K562 (cell line): ENCODE measurements around the gene FBXO44. TPM values are rescaled to one million over a fixed set of nuclear protein-coding genes. Genes with fewer than 3 reads are reported as not detected.
A peak's percentile ranks its signal among the peaks of the same experiment; 100 is the strongest.

ENCODE experiments used
- ATAC-seq: fragments of 200-7000 bp; cut with Tn5 transposase; 3 replicates; pipeline ENCODE4 v1.9.1; 2020; ENCODE audit warnings: moderate library complexity
- BruUV-seq: library from RNA; stranded (reverse); fragments of 400-500 nt; replicated peaks from 2 replicates; lab custom pipeline; 2021; lab: Mats Ljungman, UMichigan
- CTCF ChIA-PET: fragments of 300-600 bp; formaldehyde crosslinking; extraction: SDS; loops from one replicate; lab custom pipeline; 2021; ENCODE audit warnings: low intra/inter-chr PET ratio; lab: Yijun Ruan, JAX
- POLR2A ChIA-PET: fragments of 300-600, 350-650 bp; sonication (Branson Sonifier 250); formaldehyde crosslinking; extraction: SDS; loops from one replicate; lab custom pipeline; 2021; ENCODE audit warnings: antibody characterized with exemption, inconsistent platforms; lab: Yijun Ruan, JAX
- DNase-seq, 4 experiments: peaks; one replicate each; pipeline versions ENCODE4 v3.0.0 to v3.0.0-alpha.2; 2011 to 2018; ENCODE audit warnings: low spot score in 3 of 4, mixed read lengths in 3 of 4; ENCODE audit errors: extremely low read depth in 1 of 4
- FAIRE-seq: peaks from 2 replicates; lab custom pipeline; 2011; peaks lifted over from hg19 to GRCh38; lab: Jason Lieb, UNC
- H2AFZ ChIP-seq: 2 replicates; pipeline ENCODE4 v1.6.0; 2011; ENCODE audit warnings: low read depth, low read length, control low read depth, inconsistent platforms
- H3K27ac ChIP-seq: fragments of 200-600 bp; 3 replicates; pipeline ENCODE4 v1.8.0; 2011; ENCODE audit warnings: low read depth, mild to moderate bottlenecking, control low read depth, inconsistent platforms, low read length, moderate library complexity, mixed read lengths; ENCODE audit errors: extremely low read depth
- H3K27me3 ChIP-seq, 2 experiments: fragments of 300-600 bp in 1 of 2; 2 replicates in 1 of 2; 3 replicates in 1 of 2; pipeline versions ENCODE4 v1.6.0 to v1.8.0; 2011; ENCODE audit warnings: inconsistent platforms in 2 of 2, low read length in 2 of 2, mild to moderate bottlenecking in 1 of 2, mixed read lengths in 1 of 2, moderate library complexity in 1 of 2; ENCODE audit not compliant: control insufficient read depth in 2 of 2, insufficient read depth in 2 of 2
- H3K36me3 ChIP-seq: fragments of 300-600 bp; 3 replicates; pipeline ENCODE4 v1.8.0; 2011; ENCODE audit warnings: mild to moderate bottlenecking, low read length, inconsistent platforms; ENCODE audit not compliant: control insufficient read depth, insufficient read depth
- H3K4me1 ChIP-seq, 2 experiments: fragments of 200-600 bp in 1 of 2; replicated peaks in 1 of 2; 2 replicates in 1 of 2; 3 replicates in 1 of 2; pipeline versions ENCODE4 v1.5.1 to v1.8.0; 2011; ENCODE audit warnings: inconsistent platforms in 2 of 2, low read length in 2 of 2, mild to moderate bottlenecking in 1 of 2, mixed read lengths in 1 of 2, moderate library complexity in 1 of 2; ENCODE audit not compliant: control insufficient read depth in 2 of 2, insufficient read depth in 2 of 2
- H3K4me2 ChIP-seq: 2 replicates; pipeline ENCODE4 v1.6.1; 2011; ENCODE audit warnings: low read length, control low read depth, inconsistent platforms, mixed read lengths; ENCODE audit not compliant: insufficient read depth
- H3K4me3 ChIP-seq: fragments of 200-600 bp; sonication (generic), shearing (Covaris generic); 2 replicates; pipeline ENCODE4 v1.5.1; 2016; ENCODE audit warnings: control low read depth, inconsistent platforms
- H3K79me2 ChIP-seq: fragments of 200-600 bp; 3 replicates; pipeline ENCODE4 v1.8.0; 2011; ENCODE audit warnings: low read length, inconsistent platforms; ENCODE audit not compliant: control insufficient read depth, insufficient read depth
- H3K9ac ChIP-seq, 2 experiments: 2 replicates each; pipeline versions ENCODE4 v1.6.0 to v1.6.1; 2011; ENCODE audit warnings: low read depth in 2 of 2, low read length in 2 of 2, control low read depth in 1 of 2, inconsistent platforms in 1 of 2, mild to moderate bottlenecking in 1 of 2, mixed read lengths in 1 of 2; ENCODE audit not compliant: insufficient read depth in 1 of 2
- H3K9me1 ChIP-seq: one replicate; pipeline ENCODE4 v1.6.0; 2011; ENCODE audit warnings: inconsistent platforms, mild to moderate bottlenecking, low read length, moderate library complexity; ENCODE audit not compliant: control insufficient read depth, insufficient read depth
- H3K9me3 ChIP-seq: replicated peaks from 2 replicates; pipeline ENCODE4 v1.5.1; 2011; ENCODE audit warnings: low read depth, low read length, inconsistent platforms; ENCODE audit not compliant: control insufficient read depth, insufficient read depth
- H4K20me1 ChIP-seq: replicated peaks from 2 replicates; pipeline ENCODE4 v1.6.1; 2011; ENCODE audit warnings: low read length, inconsistent platforms, mixed read lengths; ENCODE audit not compliant: control insufficient read depth, insufficient read depth
- ATF2 ChIP-seq: sonication (generic); formaldehyde crosslinking; IDR thresholded peaks from 2 replicates; pipeline ENCODE4 v1.8.1; 2022; ENCODE audit warnings: missing genetic modification reagents
- E2F6 ChIP-seq, 2 experiments: IDR thresholded peaks; 2 replicates each; pipeline ENCODE4 v1.6.1; 2011; ENCODE audit warnings: borderline replicate concordance in 1 of 2, control low read depth in 1 of 2, low read depth in 1 of 2, low read length in 1 of 2, mild to moderate bottlenecking in 1 of 2, mixed read lengths in 1 of 2, moderate library complexity in 1 of 2; ENCODE audit not compliant: insufficient read depth in 1 of 2, insufficient read length in 1 of 2, poor library complexity in 1 of 2, severe bottlenecking in 1 of 2; ENCODE audit errors: extremely low read depth in 1 of 2
- FOXP4 ChIP-seq: sonication (generic); formaldehyde crosslinking; IDR thresholded peaks from 2 replicates; pipeline ENCODE4 v1.8.0; 2022; ENCODE audit warnings: mild to moderate bottlenecking, missing genetic modification reagents, borderline replicate concordance
- PHB ChIP-seq: fragments of 250-450 bp; sonication (Bioruptor Pico); IDR thresholded peaks from 2 replicates; pipeline ENCODE4 v1.5.0; 2021
- PML ChIP-seq: IDR thresholded peaks from 2 replicates; pipeline ENCODE4 v1.6.1; 2012; ENCODE audit warnings: low read length, inconsistent platforms
- SUPT5H ChIP-seq: fragments of 450-650 bp; IDR thresholded peaks from 2 replicates; pipeline ENCODE4 v1.6.1; 2016
- USF1 ChIP-seq: sonication (generic); formaldehyde crosslinking; IDR thresholded peaks from 2 replicates; pipeline ENCODE4 v1.9.0; 2022; ENCODE audit warnings: mild to moderate bottlenecking, missing genetic modification reagents
- ZBTB26 ChIP-seq: fragments of 450-650 bp; formaldehyde crosslinking; IDR thresholded peaks from 2 replicates; pipeline ENCODE4 v1.4.0; 2022; ENCODE audit warnings: missing genetic modification characterization
- ZBTB7A ChIP-seq: IDR thresholded peaks from 2 replicates; pipeline ENCODE4 v1.6.1; 2011; ENCODE audit warnings: low read depth, mild to moderate bottlenecking, low read length, moderate library complexity, borderline replicate concordance; ENCODE audit not compliant: control insufficient read depth
- ZNF347 ChIP-seq: fragments of 450-650 bp; formaldehyde crosslinking; IDR thresholded peaks from 2 replicates; pipeline ENCODE4 v1.4.0; 2020; ENCODE audit warnings: low read depth, mild to moderate bottlenecking, moderate library complexity
- ZNF444 ChIP-seq: fragments of 250-450 bp; sonication (Bioruptor Pico); IDR thresholded peaks from 2 replicates; pipeline ENCODE4 v1.4.0; 2020; ENCODE audit warnings: mild to moderate bottlenecking, moderate library complexity
- WGBS: fragments of 100-300 bp; shearing (Covaris generic); methylation state at CpG from one replicate; pipeline ENCODE4 v1.1.6; 2016; ENCODE audit warnings: low coverage, mixed read lengths; ENCODE audit not compliant: insufficient coverage; ENCODE audit errors: missing lambda C conversion rate; 5-methylcytosine and 5-hydroxymethylcytosine counted together
- in situ Hi-C: fragments of 300-500 bp; cut with MboI; formaldehyde crosslinking; loops from 4 replicates; pipeline ENCODE4 v1.15.0; 2018; ENCODE audit warnings: inconsistent platforms, mixed read lengths
- intact Hi-C: fragments of 100-400 bp; cut with micrococcal nuclease; formaldehyde crosslinking; loops from 2 replicates; pipeline ENCODE4 v1.14.2; 2022
- polyA plus RNA-seq, 8 experiments: library from polyadenylated mRNA; depleted of rRNA in 4 of 8; stranded (reverse) in 5 of 8; unstranded in 3 of 8; fragments of >200 nt; fragmentation: Nextera tagmentation in 2 of 8; fragmentation: Illumina TruSeq in 1 of 8; extraction: Ambion mirVana in 2 of 8; extraction: Trizol in 1 of 8; gene quantifications; 2 replicates each; pipeline versions ENCODE4 v1.2.1 to v1.2.3, GENCODE V29; 2011 to 2014; ENCODE audit warnings: inconsistent platforms in 1 of 8, missing spikeins in 1 of 8
- total RNA-seq, 7 experiments: library from RNA; depleted of rRNA in 6 of 7; stranded (reverse); fragments of >200 nt in 6 of 7; fragmentation: Illumina TruSeq in 2 of 7; extraction: Trizol in 2 of 7; gene quantifications; 2 replicates each; pipeline versions ENCODE4 v1.2.1 to v1.2.3, GENCODE V29; 2011 to 2021; ENCODE audit warnings: low replicate concordance in 1 of 7

Gene FBXO44
- total and polyA plus RNA-seq, 9 of the 15 experiments (the other 6 are each of a cell fraction or from before 2014, with no cell fraction given): 0.69 to 20.9 (median 6.7) TPM

- intact Hi-C loops: no loop called here
- Histone ChIP-seq H3K9me3 (no peaks in the 10 kb centered on the region), H2AFZ (peak overlapping the region; percentile 84), H3K4me3 (peak overlapping the region; percentile 99), H3K79me2 (peaks cover 22% of the 10 kb centered on the region), H3K27ac (peak overlapping the region; percentile 93), H3K4me2 (peak overlapping the region; percentile 92), H3K4me1 (peaks cover 11 to 34% of the 10 kb centered on the region in 2 experiments), H3K36me3 (peaks cover 39% of the 10 kb centered on the region), H3K27me3 (no peaks in the 10 kb centered on the region), H3K9me1 (peaks cover 4% of the 10 kb centered on the region), H3K9ac (peak overlapping the region; percentile 86 to 95), H4K20me1 (no peaks in the 10 kb centered on the region; the same call in 1 of the 2 replicates)
- 6% methylated on average over 55 of the region's 65 CpGs for WGBS
- TSS peak; percentile 52 for BruUV-seq
- in situ Hi-C loops: no loop called here
- peak in 2 of 4 experiments; percentile 62 to 64 for DNase-seq
- peak; percentile 61 for ATAC-seq
- no peak for FAIRE-seq
- ChIA-PET CTCF (no interaction called here), POLR2A (interaction anchor here (0.5 to 3.3 kb wide), 7 partner anchors 8 to 230 kb away, joined by 3 to 40 read pairs (median 4); no protein-coding TSS in a partner anchor)
- TF ChIP-seq ZNF444 (CRISPR knock-in tag): no peak
- TF ChIP-seq ZNF347 (CRISPR knock-in tag): no peak
- TF ChIP-seq SUPT5H: peak; percentile 84; the same call in 1 of the 2 replicates
- TF ChIP-seq ZBTB26 (CRISPR knock-in tag): 0 out of 2 replicates have a peak, but pooled peaks have one; percentile 32
- 0 out of 2 replicates have a peak, but pooled peaks have one; percentile 17 for TF ChIP-seq USF1 (CRISPR knock-in tag)
- TF ChIP-seq FOXP4: no peak; the same call in 1 of the 2 replicates
- peak; percentile 27; the same call in 1 of the 2 replicates for TF ChIP-seq ZBTB7A
- peak; percentile 67 for TF ChIP-seq PHB (CRISPR knock-in tag)
- TF ChIP-seq ATF2 (CRISPR knock-in tag): no peak
- TF ChIP-seq PML: no peak
- TF ChIP-seq E2F6 (IDR thresholded peaks at IDR 0.05; ENCODE audit: borderline replicate concordance in 1 of 2, extremely low read depth in 1 of 2, insufficient read depth in 1 of 2, insufficient read length in 1 of 2, low read depth in 1 of 2, low read length in 1 of 2, poor library complexity in 1 of 2, severe bottlenecking in 1 of 2): no peak
Observed at GRCh38 chr1:11680270-11681070, 25.8 kb downstream of the FBXO44 start.
